Fibroblast of skin of right quadriceps (primary cell): Measurements from ENCODE around the gene MLH3.

Experiments used
- DNase-seq: peaks from one replicate; pipeline ENCODE4 v3.0.0-alpha.2; 2013

The MLH3 gene

GRCh38 chr14:74981833-74982232 lies 69.4 kb downstream of the MLH3 start:
- DNase-seq = no peak

GRCh38 chr14:74981462-74981782 lies 69.8 kb downstream of the MLH3 start:
- no peak for DNase-seq

- peak; percentile 59 for DNase-seq
These were observed 70.4 kb downstream of the MLH3 start for GRCh38 chr14:74980731-74981461.

GRCh38 chr14:74980398-74980730 lies 70.9 kb downstream of the MLH3 start:
- DNase-seq = no peak

GRCh38 chr14:74979442-74980397 lies 71.5 kb downstream of the MLH3 start:
- DNase-seq = peak; percentile 47

- DNase-seq = no peak
These were observed 72.2 kb downstream of the MLH3 start for GRCh38 chr14:74979029-74979428.

GRCh38 chr14:74978416-74978947 lies 72.8 kb downstream of the MLH3 start:
- DNase-seq = no peak

- DNase-seq = no peak
These were observed 73.3 kb downstream of the MLH3 start for GRCh38 chr14:74977901-74978385.

- no peak for DNase-seq
These were observed 73.9 kb downstream of the MLH3 start for GRCh38 chr14:74977164-74977900.

GRCh38 chr14:74976264-74977113 lies 74.8 kb downstream of the MLH3 start:
- no peak for DNase-seq

GRCh38 chr14:74975059-74975810 lies 76.0 kb downstream of the MLH3 start:
- no peak for DNase-seq

GRCh38 chr14:74974364-74975058 lies 76.8 kb downstream of the MLH3 start:
- DNase-seq = no peak

- no peak for DNase-seq
These were observed 77.3 kb downstream of the MLH3 start for GRCh38 chr14:74973905-74974363.

GRCh38 chr14:74973003-74973653 lies 78.1 kb downstream of the MLH3 start:
- DNase-seq = peak; percentile 46

GRCh38 chr14:74968811-74969210 lies 82.5 kb downstream of the MLH3 start:
- DNase-seq = no peak

GRCh38 chr14:74965486-74966153 lies 85.6 kb downstream of the MLH3 start:
- DNase-seq = peak; percentile 65

- DNase-seq = peak; percentile 65
These were observed 86.3 kb downstream of the MLH3 start for GRCh38 chr14:74964787-74965485.
